RWPE1 (cell line): Measurements from ENCODE around the gene NFIB.

Experiments used
- CTCF ChIA-PET: fragments of 350-600 bp; sonication (Branson Sonifier 250); formaldehyde crosslinking; extraction: SDS; loops from one replicate; lab custom pipeline; 2021; lab: Yijun Ruan, JAX
- POLR2A ChIA-PET: fragments of 400-600 bp; formaldehyde crosslinking; extraction: SDS; loops from one replicate; lab custom pipeline; 2020; ENCODE audit warnings: antibody characterized with exemption; ENCODE audit not compliant: low non-redundant PET; lab: Yijun Ruan, JAX
- DNase-seq: peaks from one replicate; pipeline ENCODE4 v3.0.0; 2012; ENCODE audit warnings: low spot score
- H3K27ac ChIP-seq: fragments of 450-650 bp; 2 replicates; pipeline ENCODE4 v1.5.1; 2017
- CTCF ChIP-seq: fragments of 450-650 bp; conservative IDR thresholded peaks from 2 replicates; pipeline ENCODE4 v1.5.1; 2017; ENCODE audit warnings: low read depth, mild to moderate bottlenecking

NFIB gene

GRCh38 chr9:14141699-14142098 is 172.2 kb downstream of the NFIB start:
- no peak for DNase-seq
- ChIA-PET CTCF (interaction anchor here (0.6 kb wide), 1 partner anchor 81 kb away, joined by 4 read pairs; no protein-coding TSS in a partner anchor), POLR2A (no interaction called here)
- no peak overlapping the region for H3K27ac ChIP-seq
- no peak for TF ChIP-seq CTCF

GRCh38 chr9:14140096-14140697 is 173.7 kb downstream of the NFIB start:
- ChIA-PET POLR2A (no interaction called here), CTCF (interaction anchor here (0.6 kb wide), 1 partner anchor 44 kb away, joined by 5 read pairs; no protein-coding TSS in a partner anchor)
- no peak overlapping the region for H3K27ac ChIP-seq
- no peak for DNase-seq
- no peak for TF ChIP-seq CTCF

- no peak for DNase-seq
- CTCF ChIA-PET = no interaction called here
- no peak for TF ChIP-seq CTCF
- POLR2A ChIA-PET = no interaction called here
- H3K27ac ChIP-seq = no peak overlapping the region
Observed at GRCh38 chr9:14139287-14139686, 174.7 kb downstream of the NFIB start.

- no peak for TF ChIP-seq CTCF
- POLR2A ChIA-PET = no interaction called here
- no peak overlapping the region for H3K27ac ChIP-seq
- DNase-seq = peak; percentile 42
- CTCF ChIA-PET = no interaction called here
Observed at GRCh38 chr9:14136646-14137370, 177.1 kb downstream of the NFIB start.

GRCh38 chr9:14136047-14136635 is 177.8 kb downstream of the NFIB start:
- no peak for TF ChIP-seq CTCF
- ChIA-PET CTCF (interaction anchor here (0.6 kb wide), 1 partner anchor 40 kb away, joined by 3 read pairs; no protein-coding TSS in a partner anchor), POLR2A (no interaction called here)
- H3K27ac ChIP-seq = no peak overlapping the region
- no peak for DNase-seq

- CTCF ChIA-PET = no interaction called here
- POLR2A ChIA-PET = no interaction called here
- DNase-seq = no peak
- no peak overlapping the region for H3K27ac ChIP-seq
- no peak for TF ChIP-seq CTCF
Observed at GRCh38 chr9:14135421-14135820, 178.5 kb downstream of the NFIB start.
